KOPT-K1 (cell line): ENCODE data around the gene OMG.
"Not testable (repeated sequence)": the region's sequence is repeated elsewhere in the genome, so short reads cannot be mapped to it uniquely, and the experiment has no call there.

ENCODE experiments used
- H3K27ac ChIP-seq: fragments of 200-600 bp; sonication (generic); 2 replicates; pipeline ENCODE4 v1.5.1; 2016; ENCODE audit warnings: antibody characterized with exemption, mild to moderate bottlenecking, low read depth, low read length; ENCODE audit not compliant: poor library complexity, severe bottlenecking
- H3K36me3 ChIP-seq: fragments of 200-600 bp; sonication (generic); 2 replicates; pipeline ENCODE4 v1.5.1; 2017; ENCODE audit warnings: antibody characterized with exemption, mild to moderate bottlenecking, low read length, moderate library complexity; ENCODE audit not compliant: insufficient read depth
- H3K9me3 ChIP-seq: fragments of 200-600 bp; sonication (generic); 2 replicates; pipeline ENCODE4 v1.5.1; 2017; ENCODE audit warnings: antibody characterized with exemption, low read length, mild to moderate bottlenecking; ENCODE audit not compliant: insufficient read depth, poor library complexity, severe bottlenecking

The OMG gene

DNA sequence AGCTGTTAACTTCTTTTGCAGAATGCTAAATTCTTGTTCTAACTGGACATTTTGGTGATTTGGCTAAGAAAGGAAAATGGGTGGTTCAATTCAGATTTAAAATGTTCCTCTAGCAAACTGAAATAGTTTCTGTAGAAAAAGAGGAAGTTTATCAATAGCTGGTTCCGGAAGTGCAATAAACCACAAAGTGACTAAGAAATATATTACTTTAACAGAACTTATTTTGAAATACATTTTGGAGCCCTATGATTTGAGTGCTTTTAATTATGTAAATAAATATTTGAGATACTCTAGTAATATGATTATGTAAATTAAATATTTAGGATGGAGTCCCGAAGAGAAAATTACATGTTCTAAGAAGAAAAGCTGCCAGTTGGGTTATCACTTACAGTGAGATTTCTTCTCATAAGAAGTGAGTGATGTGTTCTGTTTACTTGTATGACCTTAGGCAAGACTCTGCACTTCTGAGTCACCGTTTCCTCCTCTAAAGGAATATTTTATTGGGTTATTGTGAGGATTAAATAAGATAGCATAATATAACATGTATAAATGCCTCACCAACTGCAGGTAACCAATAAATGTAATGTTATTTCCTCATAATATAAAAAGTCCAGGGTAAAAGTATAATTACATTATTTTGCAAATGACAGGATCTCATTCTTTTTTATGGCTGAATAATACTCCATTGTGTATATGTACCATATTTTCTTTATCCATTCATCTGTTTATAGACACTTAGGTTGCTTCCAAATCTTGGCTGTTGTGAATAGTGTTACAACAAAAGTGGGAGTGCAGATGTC, 17.1 kb upstream of the OMG start, which contains the start of gene EVI2B:
Gene EVI2B (minus strand): TSS at position 73 of the 800 bp plus-strand sequence. CDS start 8,445 bp downstream, outside the sequence.
- no peaks in the 10 kb centered on the region for H3K9me3 ChIP-seq
- peak within 1 kb of the TSS; percentile 93 for H3K27ac ChIP-seq
- no peaks in the 10 kb centered on the region for H3K36me3 ChIP-seq

DNA sequence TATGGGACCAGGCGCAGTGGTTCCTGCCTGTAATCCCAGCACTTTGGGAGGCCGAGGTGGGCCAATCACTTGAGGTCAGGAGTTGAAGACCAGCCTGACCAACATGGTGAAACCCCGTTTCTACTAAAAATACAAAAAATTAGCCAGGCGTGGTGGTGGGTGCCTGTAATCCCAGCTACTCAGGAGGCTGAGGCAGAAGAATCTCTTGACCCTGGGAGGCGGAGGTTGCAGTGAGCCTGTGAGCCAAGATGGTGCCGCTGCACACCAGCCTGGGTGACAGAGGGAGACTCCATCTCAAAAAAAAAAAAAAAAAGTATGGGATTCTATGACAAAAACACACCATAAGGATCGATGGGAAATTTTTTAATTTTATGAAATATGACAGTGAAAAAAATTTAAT, 15.2 kb upstream of the OMG start:
- H3K27ac ChIP-seq, result peak overlapping the region; percentile 93

DNA sequence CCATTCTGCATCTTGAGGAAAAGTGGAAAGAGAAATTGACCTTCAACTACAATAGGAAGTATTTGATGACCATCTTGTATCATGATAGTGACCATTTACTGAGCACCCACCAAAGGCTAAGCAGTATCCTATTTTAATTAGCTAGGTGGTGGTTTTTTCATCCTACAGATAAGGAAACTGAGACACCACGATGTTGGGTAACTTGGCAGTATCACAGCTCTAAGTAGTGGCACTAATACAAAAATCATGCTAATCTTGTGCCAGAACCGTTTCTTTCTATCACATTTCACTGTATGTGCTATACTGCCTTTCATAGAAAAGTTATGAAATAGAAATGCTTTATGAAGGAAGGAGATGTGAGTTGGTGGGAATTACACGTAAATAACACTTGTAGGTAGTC, 14.5 kb upstream of the OMG start:
- Histone ChIP-seq H3K27ac (peak overlapping the region; percentile 93), H3K9me3 (no peaks in the 10 kb centered on the region), H3K36me3 (peaks cover 3% of the 10 kb centered on the region; the same call in 1 of the 2 replicates)

More for the DNA sequence above, 15.2 kb upstream of the OMG start:
- not testable (repeated sequence) for H3K36me3 ChIP-seq, H3K9me3 ChIP-seq

DNA sequence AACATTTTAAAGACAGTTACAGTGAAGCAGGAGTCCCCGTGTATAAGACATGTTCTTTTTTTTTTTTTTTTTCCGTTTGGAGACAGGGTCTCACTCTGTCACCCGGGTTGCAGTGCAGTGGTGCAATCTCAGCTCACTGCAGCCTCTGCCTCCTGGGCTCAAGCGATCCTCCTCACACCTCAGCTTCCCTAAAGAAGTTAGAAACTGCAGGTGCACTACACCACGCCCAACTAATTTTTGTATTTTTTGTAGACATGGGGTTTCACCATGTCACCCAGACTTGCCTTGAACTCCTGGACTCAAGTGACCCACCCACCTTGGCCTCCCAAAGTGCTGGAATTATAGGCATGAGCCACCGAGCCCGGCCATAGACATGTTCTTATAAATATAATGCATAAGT, 13.8 kb upstream of the OMG start:
- peak overlapping the region; percentile 93 for H3K27ac ChIP-seq

DNA sequence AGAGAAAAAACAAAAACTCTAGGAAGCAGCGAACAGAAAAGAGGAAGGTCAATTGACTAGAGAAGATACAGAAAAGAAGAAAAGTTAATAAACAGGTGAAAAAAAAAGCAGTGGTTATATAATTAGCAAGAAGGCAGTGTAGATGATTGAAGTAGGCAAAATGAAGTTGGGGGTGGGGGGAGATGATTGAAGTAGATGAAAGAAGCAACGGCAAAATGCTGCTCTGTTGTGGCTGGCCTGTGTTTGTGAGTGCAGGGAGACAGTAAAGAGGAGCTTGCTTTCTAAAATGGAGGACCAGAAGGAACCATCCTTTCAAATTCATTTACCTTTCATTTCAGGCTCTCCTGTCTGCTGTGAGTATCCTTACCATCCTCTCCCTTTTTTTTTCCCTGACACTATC, 13.2 kb upstream of the OMG start:
- Histone ChIP-seq H3K9me3 (peaks cover under 1% of the 10 kb centered on the region), H3K36me3 (peaks cover 11% of the 10 kb centered on the region), H3K27ac (peak overlapping the region; percentile 93)

More for the DNA sequence above, 13.8 kb upstream of the OMG start:
- Histone ChIP-seq H3K9me3 (no peaks in the 10 kb centered on the region), H3K36me3 (peaks cover 5% of the 10 kb centered on the region; the same call in 1 of the 2 replicates)

DNA sequence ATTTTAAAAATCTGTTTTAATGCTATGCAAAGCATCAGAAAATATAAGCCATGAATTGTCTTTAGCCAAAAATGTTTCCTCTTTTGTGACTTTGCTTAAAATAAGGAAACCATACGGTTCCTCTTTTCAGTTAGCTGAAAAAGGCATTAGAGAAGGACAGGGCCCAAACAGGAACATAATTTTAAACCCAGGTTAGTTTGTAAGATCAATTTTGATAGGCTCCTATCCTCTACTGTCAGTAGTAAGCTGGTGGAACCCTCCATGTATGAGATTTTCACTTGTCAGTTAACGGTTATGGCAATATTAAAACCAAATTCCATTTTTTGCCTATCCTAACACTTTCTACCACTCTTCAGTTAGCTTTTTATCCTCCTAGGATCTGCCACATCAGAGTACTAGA, 12.5 kb upstream of the OMG start:
- H3K36me3 ChIP-seq, result peaks cover 19% of the 10 kb centered on the region
- peaks cover 7% of the 10 kb centered on the region for H3K9me3 ChIP-seq
- H3K27ac ChIP-seq, result peak overlapping the region; percentile 93

DNA sequence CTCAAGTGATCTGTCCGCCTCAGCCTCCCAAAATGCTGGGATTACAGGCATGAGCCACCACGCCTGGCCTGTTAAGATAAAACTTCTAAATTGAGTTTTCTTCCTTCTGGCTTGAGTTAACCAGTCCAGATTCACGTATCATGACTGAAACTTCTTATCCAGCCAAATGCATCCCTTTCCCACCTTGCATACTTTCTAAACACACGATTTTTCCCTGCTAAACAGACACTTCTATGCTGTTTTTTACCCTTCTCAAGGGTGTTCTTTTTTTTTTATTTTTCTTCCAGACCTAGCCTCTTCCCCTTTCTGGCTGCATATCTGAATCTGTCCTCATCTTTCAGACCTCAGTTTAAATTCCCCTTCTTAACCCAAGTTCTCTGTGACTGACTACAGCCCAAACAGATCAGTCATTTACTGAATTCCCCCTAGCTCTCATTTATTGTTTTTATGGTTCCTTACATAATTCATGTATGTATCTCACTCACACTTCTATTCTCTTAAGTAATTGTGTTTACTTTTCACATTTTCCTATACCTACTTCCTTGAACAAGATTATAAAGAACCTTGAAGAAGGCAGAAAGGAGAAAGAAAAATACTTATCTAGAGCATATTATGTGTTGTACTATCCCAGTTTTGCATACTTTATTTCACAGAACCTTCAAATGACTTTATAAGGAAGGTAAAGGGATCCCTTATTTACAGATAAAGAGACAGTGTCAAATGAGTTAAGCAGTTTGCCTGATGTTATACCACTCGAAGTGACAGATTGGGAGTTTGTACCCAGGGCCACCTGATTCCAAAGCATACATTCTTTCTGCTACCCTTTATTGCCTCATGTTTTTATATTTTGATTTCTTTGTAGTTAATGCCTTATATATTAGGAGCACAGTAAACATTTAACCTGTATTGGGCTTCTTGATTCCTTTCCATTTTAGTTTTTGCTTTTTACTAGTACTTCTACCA, 11.6 kb upstream of the OMG start:
- Histone ChIP-seq H3K27ac (peak overlapping the region; percentile 93), H3K36me3 (peaks cover 27% of the 10 kb centered on the region), H3K9me3 (peaks cover 7% of the 10 kb centered on the region)

DNA sequence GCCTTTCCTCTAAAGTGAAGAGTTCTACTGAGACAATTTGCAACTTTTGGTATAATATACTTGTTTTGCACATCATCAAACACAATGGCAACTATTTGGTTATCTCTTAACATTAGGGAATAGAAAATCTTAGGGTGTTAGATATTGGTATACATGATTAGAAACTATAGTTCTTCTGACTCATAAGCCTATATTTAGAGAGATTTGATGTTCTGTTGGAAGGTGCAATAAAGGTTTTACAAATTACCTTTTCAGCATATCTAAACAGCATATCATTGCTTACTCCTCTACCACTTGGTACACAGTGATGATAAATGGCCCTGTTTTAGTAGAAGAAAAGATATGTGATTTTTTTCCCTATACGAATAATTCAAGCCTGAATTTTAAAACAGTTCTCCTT, 10.6 kb upstream of the OMG start:
- Histone ChIP-seq H3K36me3 (peaks cover 37% of the 10 kb centered on the region), H3K9me3 (peaks cover 7% of the 10 kb centered on the region), H3K27ac (peak overlapping the region; percentile 93)

DNA sequence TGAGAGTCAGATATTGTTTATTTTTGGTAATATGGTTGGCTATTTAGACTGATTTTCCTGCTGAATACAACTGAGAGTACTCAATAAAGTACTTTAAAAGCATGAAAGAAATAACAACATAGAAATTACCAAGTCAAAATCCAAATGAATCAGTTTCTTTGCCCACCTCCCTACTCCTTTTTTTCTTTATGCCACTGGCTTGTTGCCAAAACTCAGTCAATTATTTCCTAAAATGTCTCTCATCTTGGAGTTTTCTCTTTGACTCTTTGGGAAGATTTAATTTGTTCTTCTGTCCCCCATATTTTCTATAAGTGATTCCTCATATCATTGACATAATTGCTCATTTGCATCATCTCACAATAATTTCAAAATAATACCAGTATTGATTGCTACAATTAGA, 2.6 kb upstream of the OMG start:
- H3K27ac ChIP-seq, result no peak overlapping the region
- H3K36me3 ChIP-seq, result peaks cover 22% of the 10 kb centered on the region
- no peaks in the 10 kb centered on the region for H3K9me3 ChIP-seq

DNA sequence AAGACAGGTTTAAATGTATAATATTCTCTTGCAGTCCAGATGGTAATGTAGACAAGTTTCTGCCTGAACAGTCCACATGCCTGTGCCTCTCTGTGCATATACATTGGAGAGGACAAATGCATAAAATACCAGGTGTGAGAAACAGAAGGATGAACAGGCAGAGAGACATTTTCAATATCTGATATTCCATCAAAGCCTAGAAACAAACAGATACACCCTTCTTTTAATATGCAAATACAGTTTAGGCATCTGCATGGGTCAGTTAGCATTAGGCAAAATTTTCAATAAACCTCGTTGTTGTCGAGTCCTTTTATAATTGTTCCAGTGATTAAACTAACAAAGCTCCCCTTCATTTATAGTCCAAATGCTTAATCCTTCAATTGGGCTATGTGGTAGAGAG, 897 bp downstream of the OMG start:
- Histone ChIP-seq H3K27ac (no peak overlapping the region), H3K9me3 (no peaks in the 10 kb centered on the region), H3K36me3 (no peaks in the 10 kb centered on the region; the same call in 1 of the 2 replicates)

DNA sequence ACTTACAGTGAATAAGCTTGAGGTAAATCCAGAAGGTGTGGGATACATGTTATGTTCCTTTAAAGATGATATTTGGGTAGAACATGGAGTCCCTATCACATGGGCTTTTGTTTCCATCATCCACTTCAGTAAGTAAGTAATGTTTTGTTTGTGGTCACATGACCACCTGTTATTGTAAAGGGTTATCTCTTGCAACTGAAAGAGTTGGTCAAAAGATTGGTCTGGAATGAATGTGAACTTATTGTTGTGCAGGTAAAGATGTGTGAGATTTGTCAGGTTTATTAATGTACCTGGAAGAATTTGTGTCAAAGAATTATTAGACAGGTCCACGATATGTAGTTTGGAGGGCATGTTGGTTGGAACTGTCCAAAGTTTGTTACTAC, 1.6 kb downstream of the OMG start:
- Histone ChIP-seq H3K36me3 (no peaks in the 10 kb centered on the region; the same call in 1 of the 2 replicates), H3K9me3 (no peaks in the 10 kb centered on the region), H3K27ac (no peak overlapping the region)

DNA sequence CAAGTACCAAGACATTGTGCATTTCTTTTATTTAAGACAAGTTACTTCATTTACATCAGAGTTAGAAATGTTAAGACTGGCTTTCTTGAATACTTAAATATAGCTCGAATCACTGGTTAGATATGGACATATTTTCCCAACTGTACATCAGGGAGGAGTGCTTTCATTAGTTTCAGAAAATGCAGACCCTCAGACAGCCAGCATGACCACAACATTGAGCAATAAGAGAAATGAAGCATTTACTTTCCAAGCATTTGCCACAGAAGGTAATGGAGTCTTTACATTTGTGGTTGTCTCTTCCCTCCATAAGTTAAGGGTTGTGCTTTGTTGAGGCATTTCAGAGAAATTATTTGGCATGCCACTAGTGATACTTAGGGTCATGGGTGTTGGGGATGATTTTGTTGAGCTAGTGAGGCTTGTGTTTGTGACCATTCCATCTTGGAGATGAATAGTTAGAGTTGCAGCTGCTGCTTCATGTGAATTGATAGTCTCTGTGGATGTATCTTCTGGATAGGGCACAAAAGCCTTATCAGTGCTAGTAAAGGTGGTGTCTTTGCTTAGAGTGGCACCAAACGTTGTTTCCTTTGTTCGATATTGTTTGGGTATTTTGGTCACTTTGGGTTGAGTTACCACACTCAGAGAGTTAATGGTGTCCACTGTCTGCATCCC, 2.1 kb downstream of the OMG start:
- no peaks in the 10 kb centered on the region; the same call in 1 of the 2 replicates for H3K36me3 ChIP-seq
- H3K27ac ChIP-seq, result no peak overlapping the region
- no peaks in the 10 kb centered on the region for H3K9me3 ChIP-seq

DNA sequence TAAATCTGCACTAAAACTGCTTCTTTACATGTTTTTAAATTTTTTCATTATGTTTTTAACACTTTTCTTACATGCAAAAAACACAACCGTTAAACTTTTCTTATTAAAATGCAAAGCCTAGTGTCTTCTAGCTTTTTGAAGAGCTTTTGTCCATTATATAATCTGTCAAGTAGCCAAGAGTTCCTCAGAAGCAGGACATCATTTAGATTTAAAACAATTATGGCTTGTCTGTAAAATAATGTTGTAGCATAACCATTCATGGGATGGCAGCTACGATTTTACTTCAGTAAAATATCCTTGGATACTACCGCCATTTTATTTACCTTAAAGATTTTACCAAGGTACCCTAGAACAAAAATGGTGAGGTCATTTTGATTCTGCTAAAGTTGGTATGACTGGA, 2.8 kb downstream of the OMG start:
- H3K36me3 ChIP-seq, result no peaks in the 10 kb centered on the region; the same call in 1 of the 2 replicates
- no peaks in the 10 kb centered on the region for H3K9me3 ChIP-seq
- no peak overlapping the region for H3K27ac ChIP-seq

DNA sequence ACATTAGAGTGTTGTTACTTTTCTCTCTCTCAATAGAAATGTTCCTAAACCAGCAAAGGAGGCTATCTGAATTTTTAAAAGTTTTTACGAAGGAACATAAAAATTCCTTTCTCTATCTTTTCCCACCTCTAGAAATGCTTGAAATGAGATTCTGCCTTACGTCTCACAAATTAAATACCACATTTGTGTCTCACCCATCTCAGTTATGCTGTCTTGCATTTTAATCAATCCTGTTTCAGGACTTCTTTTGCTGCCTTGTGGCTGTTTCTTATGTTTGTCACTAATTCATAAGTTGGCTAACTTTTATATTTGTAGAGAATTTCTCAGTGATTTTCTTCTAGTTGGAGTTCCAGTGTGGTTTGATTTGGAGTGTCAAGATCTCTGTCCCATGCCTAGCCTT, 3.5 kb downstream of the OMG start:
- Histone ChIP-seq H3K9me3 (no peaks in the 10 kb centered on the region), H3K27ac (no peak overlapping the region), H3K36me3 (no peaks in the 10 kb centered on the region; the same call in 1 of the 2 replicates)

DNA sequence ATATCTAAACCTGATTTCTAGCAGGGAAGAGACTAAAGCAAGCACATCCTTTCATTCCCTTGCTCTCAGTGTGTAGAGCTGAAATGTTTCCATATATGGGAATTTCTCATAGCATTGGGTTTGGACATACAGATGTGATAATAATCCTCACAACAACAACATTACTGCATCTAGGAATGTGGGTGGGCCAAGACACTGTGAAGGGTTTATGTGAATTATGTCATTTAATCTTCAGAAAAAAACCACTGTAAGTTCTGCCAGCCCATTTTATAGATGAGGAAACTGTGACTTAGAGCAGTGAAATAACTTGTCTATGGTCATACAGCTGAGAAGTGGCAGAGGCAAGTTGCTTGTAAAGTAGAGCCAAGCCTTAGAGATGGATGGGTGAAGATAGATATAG, 5.2 kb downstream of the OMG start:
- no peaks in the 10 kb centered on the region; the same call in 1 of the 2 replicates for H3K36me3 ChIP-seq
- no peak overlapping the region for H3K27ac ChIP-seq
- H3K9me3 ChIP-seq, result no peaks in the 10 kb centered on the region
